HFF-Myc (cell line): Measurements from ENCODE around the gene HEXIM2.
"Not testable (repeated sequence)": the region's sequence is repeated elsewhere in the genome, so short reads cannot be mapped to it uniquely, and the experiment has no call there.

Experiments used
- DNase-seq: peaks from one replicate; pipeline ENCODE4 v3.0.0-alpha.2; 2011; ENCODE audit warnings: low read depth; ENCODE audit errors: extremely low read depth
- H3K4me3 ChIP-seq: replicated peaks from 2 replicates; pipeline ENCODE4 v1.5.1; 2011; ENCODE audit warnings: low read depth, mild to moderate bottlenecking, control low read depth, low read length
- TF ChIP-seq, protein P1 (sequence below): IDR thresholded peaks from 2 replicates; pipeline ENCODE4 v1.5.1; 2012; ENCODE audit warnings: mild to moderate bottlenecking, low read depth, low read length, control low read depth; ENCODE audit errors: missing control alignments

HEXIM2 gene

DNA sequence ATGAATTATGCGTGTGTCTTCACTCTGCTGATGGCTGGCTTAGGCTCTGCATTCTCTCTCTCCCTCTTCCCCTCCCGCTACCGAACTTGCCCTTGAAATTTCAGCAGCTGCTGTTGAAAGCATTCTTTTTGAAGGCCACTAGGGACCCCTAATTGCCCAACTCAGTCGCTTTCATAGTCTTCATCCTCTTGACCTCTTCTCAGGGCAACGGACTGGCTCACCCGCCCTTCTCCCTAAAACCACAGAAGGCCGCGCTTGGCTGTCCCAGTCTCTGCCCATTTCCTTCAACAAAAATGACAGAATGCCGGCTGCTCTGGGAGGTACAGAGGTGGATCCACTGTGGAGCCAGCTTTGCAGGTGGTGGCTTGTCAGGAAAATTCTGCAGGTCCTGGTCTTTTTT is 39.0 kb downstream of the HEXIM2 start:
- H3K4me3 ChIP-seq: no peak overlapping the region
- DNase-seq: no peak
- TF ChIP-seq, protein P1, sequence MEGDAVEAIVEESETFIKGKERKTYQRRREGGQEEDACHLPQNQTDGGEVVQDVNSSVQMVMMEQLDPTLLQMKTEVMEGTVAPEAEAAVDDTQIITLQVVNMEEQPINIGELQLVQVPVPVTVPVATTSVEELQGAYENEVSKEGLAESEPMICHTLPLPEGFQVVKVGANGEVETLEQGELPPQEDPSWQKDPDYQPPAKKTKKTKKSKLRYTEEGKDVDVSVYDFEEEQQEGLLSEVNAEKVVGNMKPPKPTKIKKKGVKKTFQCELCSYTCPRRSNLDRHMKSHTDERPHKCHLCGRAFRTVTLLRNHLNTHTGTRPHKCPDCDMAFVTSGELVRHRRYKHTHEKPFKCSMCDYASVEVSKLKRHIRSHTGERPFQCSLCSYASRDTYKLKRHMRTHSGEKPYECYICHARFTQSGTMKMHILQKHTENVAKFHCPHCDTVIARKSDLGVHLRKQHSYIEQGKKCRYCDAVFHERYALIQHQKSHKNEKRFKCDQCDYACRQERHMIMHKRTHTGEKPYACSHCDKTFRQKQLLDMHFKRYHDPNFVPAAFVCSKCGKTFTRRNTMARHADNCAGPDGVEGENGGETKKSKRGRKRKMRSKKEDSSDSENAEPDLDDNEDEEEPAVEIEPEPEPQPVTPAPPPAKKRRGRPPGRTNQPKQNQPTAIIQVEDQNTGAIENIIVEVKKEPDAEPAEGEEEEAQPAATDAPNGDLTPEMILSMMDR: no peak

DNA sequence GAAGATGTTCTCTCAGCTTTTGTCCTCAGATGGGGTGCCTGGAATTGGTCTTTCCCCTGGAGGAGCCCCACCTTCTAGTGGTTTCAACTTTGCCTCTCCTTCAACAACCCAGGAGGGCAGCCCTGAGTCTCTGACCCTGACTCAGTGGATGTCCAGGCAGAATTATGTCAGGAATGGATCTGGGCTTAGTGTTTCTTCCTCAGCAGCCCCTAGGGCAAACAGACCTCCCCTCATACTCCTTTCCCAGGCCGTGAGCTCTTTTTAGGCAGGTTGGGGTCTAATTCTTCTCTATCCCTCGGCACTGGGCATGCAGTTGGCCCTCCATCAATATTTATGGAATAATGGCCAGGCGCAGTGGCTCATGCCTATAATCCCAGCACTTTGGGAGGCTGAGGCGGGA is 39.8 kb downstream of the HEXIM2 start:
- no peak overlapping the region for H3K4me3 ChIP-seq
- DNase-seq: no peak
- TF ChIP-seq, protein P1: no peak

DNA sequence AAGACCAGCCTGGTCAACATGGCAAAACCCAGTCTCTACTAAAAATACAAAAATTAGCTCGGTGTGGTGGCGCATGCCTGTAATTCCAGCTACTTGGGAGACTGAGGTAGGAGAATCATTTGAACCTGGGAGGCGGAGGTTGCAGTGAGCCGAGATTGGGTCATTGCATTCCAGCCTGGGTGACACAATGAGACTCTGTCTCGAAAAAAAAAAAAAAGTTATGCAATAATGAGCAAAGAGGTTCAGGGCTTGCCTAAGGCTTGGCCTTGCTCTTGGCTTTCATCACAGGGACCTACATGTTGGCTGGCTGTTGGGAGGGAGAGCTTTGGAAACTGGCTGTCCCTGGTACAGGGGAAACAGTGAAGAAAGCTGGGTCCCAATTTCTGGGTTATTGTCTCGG is 40.2 kb downstream of the HEXIM2 start:
- DNase-seq: not testable (repeated sequence)

DNA sequence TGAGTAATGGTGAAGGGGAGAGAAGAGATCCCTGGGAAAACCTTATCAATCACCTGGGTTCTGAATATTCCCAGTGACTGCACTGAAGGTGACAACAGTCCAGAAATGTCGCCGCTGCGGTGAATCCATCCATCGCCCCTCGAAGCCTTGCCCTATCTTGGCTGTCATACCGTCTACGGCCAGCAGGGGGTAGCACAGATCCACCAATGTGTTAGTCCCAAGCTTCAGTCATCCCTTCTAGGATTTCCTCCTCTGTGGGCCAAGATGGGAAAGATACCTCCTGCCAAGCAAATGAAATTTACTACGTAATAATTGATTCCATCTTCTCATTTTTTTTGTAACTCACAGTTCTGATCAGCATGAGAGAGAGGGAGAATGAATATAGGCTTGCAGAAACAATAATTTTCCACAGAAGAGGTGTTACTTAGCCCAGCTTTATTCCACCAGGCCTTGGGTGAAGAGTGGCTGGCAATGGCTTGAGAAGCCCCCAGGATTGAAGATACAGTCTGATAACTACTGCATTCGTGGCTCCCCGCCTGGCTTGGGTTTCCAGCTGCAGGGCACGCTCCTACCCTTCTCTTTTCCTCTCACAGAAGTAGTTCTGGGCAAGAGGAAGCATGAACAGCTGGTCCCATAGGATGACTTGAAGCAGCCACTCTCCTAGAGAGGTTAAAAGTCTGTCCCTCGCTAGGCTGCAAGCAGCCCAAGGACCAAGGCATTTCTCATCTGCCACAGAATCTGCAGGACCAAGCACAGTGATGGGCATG is 57.4 kb downstream of the HEXIM2 start:
- H3K4me3 ChIP-seq: no peak overlapping the region
- DNase-seq: peak; percentile 72
- TF ChIP-seq, protein P1: peak; percentile 94

More for the DNA sequence above, 40.2 kb downstream of the HEXIM2 start:
- H3K4me3 ChIP-seq: not testable (repeated sequence)
